Amygdala (tissue), 56 donors: ENCODE measurements around the gene MCRIP2.

ENCODE experiments used
- DNase-seq, 56 donors: peaks; one replicate each; lab custom pipeline; 2025; lab: John Stamatoyannopoulos, UW

MCRIP2 gene

DNA sequence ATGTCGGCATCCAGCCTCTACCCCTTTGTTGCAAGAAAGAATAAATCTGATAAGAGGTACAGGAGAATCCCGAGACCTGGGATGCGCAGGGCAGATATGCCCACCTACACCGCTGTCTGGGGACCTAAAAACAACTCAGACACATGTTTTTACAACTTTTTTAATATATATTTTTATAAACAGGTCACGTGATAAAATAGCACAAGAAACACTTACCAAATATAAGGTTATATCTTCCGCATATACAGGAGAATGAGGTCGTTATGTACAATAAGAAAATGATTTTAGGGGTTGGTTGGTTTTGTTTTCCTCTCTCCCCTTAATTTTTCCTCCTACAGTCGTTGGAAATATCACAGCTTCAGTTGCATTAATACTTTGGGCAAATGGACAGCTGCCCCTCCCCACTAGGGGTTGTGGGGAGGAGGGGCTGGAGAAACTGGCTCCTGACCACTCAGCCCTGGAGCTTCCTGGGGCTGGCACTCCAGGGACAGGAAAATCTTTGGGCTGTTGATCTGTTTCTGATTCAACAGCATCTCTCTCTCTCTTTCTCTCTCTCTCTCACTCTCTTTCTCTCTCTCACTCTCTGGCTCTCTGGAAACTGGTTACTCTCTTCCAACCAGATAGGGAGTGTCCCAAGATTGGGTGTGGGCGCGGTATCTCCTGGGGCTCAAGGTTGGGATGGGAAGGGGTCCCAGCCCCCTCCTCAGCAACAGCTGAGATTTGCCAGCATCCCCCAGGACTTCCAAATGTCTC, 50.9 kb downstream of the MCRIP2 start:
- DNase-seq = no peak

DNA sequence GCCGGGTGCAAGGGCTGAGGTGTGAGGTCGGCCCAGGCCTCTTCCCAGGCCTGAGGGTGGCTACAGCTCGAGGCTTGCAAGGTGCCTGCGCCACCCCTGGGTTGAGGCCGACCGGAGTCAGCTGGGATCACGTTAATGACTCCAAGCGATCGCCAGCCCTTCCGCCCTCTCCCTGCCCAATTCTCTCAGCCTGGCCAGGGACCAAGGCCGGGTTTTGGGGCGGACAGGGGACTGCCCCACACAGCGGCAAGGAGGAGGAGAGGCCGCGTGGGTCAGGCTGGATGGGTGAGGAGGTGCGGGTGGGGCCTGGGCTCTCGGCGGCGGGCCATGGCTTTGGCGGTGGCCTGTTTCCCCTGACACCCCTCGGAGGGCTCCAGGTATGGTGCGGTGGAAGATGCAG, 51.7 kb downstream of the MCRIP2 start:
- no peak for DNase-seq

DNA sequence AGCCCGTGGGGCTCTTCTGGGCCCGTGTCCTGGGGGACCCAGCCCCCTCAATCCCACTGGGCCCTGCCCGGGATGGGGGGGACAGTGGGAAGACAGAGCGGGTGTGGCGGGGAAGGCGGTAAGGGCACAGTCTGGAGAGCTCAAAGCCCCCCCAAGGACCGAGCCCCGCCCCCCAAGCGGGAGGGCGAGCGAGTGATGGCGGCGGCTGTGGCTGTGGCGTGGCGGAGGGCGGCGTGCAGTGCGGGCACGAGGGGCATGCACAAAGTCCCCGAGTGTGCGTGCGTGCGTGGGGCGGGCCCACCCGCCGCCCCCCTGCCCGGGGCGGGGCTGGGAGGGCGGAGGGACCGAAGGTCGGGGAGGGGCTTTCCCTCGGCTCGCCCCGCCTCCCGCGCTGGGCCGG, 52.1 kb downstream of the MCRIP2 start:
- DNase-seq = no peak

DNA sequence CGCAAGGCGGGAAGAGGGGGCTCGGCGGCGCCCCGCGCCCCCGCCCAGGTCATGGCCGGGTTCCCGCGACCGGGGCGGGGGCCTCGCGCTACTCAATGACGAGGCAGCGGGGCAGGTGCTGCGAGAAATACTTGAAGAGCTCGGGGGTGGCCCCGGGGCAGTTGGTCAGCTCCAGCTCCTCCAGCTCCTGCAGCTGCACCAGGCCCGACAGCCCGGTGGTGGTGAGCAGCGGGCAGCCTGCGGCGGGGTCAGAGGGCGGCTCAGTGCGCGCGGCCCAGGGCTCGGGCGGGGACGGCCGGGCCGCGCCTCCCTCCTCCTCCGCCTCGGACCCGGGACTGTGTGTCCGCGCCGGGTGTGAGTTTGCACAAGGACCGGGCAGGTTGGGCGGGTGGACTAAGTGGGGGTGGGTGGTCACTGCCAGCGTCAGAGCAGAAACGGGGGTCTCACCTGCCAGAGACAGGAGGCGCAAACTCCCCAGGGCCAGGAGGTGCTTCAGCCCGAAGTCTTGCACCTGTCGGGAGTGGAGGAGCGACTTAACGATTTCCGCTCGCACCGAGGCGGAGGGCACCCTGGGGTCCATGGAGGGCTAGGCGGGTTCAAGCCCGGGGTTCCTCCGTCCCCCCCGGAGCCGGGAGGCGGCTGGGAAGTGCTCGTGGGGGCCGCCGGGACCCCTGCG, 52.7 kb downstream of the MCRIP2 start:
- no peak for DNase-seq

DNA sequence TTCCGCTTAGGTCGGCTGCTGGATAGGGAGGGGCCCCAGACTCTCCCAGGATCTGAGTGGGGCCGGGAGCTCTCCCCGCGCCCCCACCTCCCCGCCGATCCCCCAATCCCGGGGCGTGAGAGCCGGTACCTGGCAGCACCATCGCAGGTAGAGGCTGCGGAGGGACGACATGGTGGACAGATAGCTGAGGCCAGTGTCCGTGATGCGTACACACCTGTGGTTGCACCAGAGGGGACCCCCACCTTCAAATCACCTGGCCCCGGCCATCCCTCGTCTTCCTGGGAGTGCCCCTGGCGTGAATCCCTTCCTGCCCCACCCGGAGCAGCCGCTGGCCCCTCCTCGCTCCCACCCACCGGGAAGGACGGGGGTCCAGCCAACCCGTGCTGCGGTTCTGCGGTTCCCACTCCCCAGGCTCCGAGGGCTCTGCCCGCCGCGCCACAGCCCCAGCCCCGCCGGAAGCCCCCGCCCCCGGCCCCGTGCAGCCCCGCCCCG, 53.3 kb downstream of the MCRIP2 start:
- DNase-seq = no peak

DNA sequence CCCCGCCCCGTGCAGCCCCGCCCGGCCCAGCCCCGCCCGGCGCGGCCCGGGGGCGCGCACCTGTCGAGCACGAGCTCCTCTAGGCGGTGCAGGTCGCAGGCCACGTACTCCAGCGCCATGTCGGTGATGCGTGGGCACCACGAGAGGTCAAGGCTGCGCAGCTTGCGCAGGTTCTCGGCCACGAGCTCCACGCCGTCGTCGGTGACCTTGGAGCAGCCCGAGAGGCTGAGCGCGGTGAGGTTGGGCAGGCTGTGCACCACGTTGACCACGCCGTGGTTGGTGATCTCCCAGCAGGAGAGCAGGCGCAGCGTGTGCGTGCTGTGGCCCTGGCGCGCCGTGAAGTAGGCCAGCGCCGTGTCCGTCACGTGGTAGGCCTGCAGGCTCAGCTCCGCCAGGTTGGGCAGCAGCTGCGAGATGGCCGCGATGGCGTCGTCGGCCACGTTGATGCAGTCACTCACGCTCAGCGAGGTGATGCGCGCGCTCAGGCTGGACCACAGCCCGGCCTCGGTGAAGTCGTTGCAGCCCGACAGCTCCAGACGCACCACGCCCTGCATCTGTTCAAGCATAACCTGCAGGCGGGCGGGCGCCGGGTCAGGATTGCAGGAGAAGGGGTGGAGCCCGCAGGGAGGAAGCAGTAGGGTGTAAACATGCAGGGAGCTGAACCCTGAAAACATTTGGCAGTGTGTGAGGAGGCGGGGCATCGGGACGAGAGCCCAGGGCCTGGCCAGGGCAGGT, 53.9 kb downstream of the MCRIP2 start:
- DNase-seq = peak in 8 of 56 donors; percentile 23 to 44 (median 37)
